ENCODE results near the gene NFIC.

DNA sequence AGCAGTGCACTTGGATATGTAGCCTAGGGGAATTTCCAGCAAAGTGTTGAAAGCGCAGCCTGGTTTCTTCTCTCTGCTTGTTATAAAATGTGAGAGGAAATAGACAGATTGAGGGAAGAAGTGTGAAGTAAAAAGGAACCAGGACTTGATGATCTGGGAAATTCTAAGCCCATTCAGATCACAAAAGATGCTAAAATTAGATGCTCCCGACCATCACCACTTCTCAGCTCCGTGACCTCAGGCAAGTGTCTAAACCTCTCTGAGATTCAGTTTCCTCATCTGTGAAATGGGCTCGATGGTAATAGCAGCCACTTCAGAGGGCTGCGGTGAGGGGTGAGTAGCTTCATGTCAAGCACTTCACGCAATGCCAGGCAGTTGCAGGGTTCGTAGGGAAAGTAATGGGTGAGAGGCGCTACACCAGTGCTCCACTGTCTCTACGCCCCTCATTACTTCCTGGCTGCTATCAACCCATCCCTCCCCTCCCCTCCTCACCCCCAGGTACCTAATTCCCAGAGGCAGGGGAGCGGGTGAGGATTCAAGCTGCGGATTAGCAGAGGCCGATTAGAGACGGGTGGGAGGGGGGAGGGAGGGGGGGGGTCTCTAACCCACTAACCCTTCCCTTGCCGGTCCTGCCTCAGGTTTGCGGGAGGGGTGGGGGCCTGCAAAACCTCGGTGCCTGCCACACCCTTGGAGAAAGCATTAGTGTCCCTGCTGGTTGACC is 9.0 kb upstream of the NFIC start:
- TF ChIP-seq CTCF (IDR thresholded peaks at IDR 0.05; ENCODE audit: low read depth, low read length, missing input control) (no peak), TAF1 (conservative IDR thresholded peaks at IDR 0.05) (no peak)
- TF ChIP-seq, protein P1, sequence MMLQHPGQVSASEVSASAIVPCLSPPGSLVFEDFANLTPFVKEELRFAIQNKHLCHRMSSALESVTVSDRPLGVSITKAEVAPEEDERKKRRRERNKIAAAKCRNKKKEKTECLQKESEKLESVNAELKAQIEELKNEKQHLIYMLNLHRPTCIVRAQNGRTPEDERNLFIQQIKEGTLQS (IDR thresholded peaks at IDR 0.05), result no peak
